SHP77 (cell line): ENCODE measurements around the gene SLC52A1.
"Not testable (repeated sequence)": the region's sequence is repeated elsewhere in the genome, so short reads cannot be mapped to it uniquely, and the experiment has no call there.

ENCODE experiments used
- DNase-seq, 2 experiments: peaks; one replicate each; lab custom pipeline; 2025; lab: John Stamatoyannopoulos, UW

Gene SLC52A1

DNA sequence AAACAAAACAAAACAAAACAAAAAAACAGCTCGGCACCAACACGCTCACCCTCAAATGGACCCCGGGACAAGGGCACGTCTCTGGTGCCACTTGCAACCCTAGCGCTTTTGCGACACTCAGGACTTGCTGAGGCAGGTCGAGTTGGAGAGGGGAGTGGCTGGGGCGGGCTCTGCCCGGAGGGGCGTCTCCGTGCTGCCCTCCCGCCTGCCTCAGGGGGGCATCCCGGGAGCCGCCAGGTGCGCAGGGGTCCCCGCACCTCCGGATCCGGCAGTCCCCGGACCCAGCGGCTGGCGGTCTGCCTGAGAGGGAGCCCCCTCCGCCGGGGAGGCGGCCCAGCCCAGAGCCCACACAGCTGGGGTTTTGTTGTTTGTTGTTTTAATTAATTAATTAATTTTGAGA lies at the start of gene SLC52A1:
Gene SLC52A1, minus strand, starts transcription at position 112 of the 400 bp plus-strand sequence. CDS start 820 bp downstream, outside the sequence.
- no peak for DNase-seq

DNA sequence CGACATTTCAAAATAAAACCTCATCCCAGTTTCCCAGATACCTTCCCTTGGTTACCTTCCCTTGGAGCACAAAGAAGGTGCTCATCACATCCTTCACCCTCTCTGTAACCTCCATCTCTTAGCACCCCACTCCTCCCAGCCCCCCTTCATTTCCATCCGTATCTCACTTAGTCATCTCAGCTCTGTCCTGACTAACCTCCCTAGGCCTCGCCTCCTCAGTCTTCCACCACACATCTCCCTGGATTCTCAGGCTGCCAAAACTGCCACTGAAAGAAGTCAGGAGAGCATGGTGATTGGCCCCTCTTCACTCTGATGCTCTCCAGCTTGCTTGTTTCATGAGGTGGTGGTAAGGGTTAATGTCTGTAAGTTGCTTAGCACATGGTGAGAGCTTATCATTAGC lies 45.4 kb upstream of the SLC52A1 start:
- no peak for DNase-seq

DNA sequence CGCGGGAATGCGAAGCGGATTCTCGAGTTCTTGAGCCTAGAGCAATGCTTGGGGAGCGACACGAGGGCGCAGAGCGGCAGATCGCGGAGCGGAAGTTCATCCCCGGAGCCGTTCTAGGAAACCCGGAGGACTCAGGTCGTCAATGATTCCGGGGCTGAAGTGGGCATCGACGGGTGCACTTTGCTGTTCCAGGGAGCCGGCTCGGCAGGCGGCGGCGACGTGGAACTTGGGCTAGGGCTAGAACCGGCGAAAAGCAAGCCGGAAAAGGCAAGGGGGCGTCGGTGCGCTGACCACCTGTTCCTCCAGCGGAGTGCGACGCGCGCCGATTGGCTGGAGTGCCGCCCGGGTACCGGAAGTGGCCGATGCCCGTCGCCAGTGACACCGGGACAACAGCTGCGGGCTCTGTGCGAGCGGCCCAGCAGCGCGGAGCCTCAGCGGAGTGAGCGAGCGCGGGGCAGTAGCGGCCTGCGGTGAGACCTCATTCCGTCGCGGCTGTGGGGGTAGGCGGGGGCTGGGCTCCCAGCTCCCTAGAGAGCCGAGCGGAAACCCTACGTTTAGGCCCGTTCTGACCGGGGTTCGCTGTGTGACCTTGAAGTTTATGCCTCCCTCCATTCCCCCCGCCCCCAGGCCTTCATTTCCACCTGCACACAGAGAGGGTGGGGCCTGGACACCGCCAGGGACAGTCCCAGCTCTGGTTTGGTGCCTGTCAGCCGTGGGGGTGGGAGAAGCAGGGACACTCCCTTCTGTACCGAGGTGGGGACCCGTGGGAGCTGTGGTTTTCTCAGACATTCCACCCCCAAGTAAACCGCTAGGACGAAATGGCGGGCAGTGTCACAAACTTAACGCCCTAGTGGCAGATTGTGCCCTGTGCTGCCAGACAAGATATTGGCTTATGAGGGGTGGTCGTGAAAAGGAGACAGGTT lies 43.1 kb upstream of the SLC52A1 start, which contains the start of gene ZFP3:
Gene ZFP3, plus strand, starts transcription at position 362 of the 923 bp plus-strand sequence. CDS start 13,038 bp downstream, outside the sequence.
- peak; percentile 89 to 90 for DNase-seq

DNA sequence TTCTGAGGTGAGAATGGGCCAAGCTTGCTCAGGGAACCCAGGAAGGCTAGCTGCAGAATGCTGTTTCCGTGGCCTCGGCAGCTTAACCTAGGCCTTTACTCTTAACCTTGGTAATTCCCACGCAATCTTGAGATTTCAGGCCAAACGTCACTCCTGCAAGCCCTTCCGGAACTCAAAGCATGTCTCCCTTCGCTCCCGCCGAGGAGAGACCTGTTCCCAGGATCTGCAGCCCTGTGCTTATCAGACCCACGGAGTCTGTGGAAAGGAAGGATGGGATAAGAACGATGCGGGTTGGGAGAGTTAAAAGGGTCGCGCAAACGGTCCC lies 42.5 kb upstream of the SLC52A1 start:
- DNase-seq = peak in 1 of 2 experiments; percentile 66

DNA sequence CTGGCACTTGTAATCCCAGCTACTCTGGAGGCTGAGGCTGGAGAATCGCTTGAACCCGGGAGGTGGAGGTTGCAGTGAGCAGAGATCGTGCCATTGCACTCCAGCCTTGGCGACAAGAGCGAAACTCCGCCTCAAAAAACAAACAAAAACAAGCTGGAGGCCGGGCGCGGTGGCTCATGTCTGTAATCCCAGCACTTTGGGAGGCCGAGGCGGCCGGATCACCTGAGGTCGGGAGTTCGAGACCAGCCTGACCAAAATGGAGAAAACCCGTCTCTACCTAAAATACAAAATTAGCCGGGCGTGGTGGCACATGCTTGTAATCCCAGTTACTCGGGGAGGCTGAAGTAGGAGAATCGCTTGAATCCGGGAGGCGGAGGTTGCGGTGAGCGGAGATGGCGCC lies 42.0 kb upstream of the SLC52A1 start:
- DNase-seq = not testable (repeated sequence)

DNA sequence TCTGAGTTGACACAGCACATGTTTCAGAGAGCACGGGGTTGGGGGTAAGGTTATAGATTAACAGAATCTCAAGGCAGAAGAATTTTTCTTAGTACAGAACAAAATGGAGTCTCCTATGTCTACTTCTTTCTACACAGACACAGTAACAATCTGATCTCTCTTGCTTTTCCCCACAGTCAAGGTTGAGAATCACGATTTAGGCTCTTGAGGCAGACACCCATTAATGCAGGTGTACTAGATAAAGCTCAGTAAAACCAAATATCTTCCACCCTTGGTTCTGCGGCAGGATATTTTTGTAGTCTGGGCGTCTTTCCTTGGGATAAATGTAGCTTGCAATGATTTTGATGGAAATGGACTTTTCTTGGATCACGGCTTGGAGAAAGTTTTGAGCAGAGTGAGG lies 40.2 kb upstream of the SLC52A1 start:
- DNase-seq = not testable (repeated sequence)

DNA sequence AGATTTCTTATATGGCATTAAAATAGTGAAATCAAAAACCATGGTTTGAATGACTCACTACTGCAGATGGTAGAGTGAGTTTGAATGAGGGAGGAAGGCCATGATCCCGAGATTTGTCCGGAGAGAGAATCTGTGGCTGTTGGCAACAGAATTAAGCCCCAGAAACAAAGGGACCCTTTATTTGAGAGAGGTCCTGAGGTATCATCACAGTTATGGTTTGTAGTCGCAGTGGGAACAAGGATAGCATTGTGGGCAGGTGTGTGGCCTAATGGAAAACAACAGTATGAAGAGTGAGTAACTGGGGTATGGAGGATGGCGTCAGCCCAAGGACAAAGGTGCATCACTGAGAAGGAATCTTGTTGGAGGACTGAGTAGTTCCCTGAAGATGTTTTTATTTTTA lies 34.5 kb upstream of the SLC52A1 start:
- no peak for DNase-seq

DNA sequence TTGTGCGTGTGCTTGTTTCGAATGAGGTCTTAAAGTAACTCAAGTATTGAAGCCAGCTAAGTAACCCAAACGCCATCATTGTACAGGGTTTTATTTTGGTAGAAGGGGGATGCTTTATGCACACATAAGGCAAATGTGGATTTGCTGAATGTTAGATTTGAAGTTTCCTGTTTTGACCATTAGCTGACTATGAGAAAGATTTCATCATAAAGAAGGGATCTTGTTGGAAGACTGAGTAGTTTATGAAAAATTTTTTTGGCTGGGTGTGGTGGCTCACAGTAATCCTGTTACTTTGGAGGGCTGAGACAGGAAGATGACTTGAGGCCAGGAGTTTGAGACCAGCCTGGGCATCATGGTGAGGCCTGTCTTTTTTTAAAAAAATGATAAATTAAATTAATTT lies 33.0 kb upstream of the SLC52A1 start:
- DNase-seq = no peak

DNA sequence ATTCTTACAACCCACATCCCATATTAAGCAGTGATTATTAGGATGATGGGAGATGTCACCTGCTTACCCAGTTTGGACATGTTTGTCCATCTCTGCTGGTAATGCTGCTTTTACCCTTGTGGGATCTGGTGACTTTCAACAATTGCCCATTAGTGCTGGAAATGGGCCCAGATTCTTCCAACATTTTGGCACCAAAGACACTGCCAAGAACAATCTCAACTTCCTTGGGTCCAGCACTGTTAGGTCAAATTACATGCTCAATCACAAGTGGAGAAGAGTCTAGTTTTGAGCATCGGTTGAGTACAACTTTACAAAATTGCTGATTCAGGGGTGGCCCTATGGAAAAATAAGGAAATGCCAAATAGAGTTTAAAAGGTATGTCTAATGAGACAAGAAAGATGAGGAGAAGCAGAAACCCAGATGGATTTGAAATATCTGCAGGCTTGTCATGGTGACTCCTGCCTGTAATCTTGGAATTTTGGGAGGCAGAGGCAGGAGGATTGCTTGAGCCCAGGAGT lies 30.1 kb upstream of the SLC52A1 start:
- DNase-seq = no peak

DNA sequence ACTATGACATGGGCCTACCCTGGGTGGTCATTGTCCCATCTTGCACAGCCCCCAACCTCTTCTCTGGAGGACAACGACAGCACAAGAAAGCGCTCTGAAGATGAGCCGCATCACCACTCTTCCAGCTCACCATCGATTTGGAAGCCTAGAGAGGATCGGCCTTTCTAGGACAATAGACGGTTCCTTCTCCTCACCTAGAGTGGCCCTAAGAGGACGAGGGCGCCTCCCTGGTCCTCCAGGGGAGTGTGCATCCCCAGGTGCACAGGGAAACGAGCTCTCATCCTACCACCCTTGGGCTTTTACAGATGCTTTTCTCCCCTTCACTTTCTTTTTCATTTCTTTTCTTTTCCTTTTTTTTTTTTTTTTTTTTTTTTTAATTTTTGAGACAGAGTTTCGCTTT lies 20.3 kb upstream of the SLC52A1 start:
- no peak for DNase-seq

DNA sequence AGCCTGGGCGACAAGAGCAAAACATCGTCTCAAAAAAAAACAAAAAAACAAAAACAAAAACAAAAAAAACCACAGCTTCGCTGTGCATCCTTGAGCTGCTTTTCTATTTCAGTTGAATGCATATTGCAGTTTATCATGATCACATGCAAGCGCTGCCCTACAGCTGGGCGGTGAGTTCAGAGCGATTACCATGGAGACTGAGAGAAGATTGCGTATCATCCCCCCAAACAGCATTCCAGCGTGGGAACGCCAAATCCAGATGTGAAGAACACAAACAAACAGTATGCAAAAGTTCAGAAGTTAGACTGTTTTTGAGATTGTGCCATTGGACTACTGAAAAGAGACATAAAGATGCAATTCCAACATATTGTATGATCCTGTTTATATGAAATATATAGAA lies 15.1 kb upstream of the SLC52A1 start:
- DNase-seq = no peak

DNA sequence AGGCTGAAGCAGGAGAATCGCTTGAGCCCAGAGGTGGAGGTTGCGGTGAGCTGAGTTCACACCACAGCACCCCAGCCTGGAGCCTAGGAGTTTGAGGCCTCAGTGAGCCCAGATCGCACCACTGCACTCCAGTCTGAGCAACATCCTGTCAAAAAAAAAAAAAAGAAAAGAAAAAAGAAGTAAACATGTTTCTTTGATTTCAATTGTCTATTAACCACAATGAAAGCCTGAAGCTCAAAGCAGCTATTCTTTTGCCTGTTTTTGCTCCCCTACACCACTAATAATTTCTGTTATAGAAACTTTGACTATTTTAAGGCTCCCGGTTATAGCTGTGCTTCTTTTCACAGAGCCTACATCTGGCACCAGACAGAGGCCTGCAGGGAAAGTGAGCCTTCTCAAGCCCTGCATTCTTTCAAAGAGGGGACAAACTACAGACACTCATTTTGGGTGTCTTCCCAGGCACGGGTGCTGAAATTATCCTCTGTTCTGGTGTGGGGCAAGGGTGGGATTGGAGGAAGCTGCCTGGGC lies 14.2 kb upstream of the SLC52A1 start:
- DNase-seq = no peak

DNA sequence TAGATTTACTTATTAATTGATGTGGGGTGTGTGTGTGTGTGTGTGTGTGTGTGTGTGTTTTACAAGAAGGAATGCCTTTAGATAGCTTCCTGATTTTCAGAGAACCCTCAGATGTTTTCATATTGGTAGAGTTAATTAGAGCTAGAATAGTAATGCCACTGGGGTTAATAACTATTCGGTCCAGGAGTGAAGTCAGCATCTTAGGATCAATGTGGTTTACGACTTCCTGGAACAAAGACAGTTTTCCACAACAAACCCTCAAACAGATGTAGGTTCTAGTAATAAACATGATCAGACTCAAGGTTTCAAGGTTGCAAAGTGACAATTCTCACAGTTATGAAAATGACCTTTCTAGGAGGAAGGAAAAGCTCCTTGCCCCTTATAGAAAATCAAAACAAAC lies 12.2 kb upstream of the SLC52A1 start:
- no peak for DNase-seq

DNA sequence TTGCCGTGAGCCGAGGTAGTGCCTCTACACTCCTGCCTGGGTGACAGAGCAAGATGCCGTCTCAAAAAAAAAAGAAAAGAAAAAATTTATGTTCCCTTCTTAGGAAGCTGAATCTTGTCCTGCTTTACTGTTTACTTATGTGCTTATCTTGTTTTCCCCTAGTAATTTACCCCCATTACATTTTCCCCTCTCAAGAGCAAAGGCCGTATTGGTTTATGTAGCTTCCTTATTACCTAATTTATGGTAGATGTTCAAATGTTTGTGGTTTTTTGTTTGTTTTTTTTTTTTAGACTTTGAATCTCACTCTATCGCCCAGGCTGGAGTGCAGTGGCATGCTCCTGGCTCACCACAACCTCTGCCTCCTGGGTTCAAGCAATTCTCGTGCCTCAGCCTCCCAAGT lies 10.3 kb upstream of the SLC52A1 start:
- DNase-seq = no peak

DNA sequence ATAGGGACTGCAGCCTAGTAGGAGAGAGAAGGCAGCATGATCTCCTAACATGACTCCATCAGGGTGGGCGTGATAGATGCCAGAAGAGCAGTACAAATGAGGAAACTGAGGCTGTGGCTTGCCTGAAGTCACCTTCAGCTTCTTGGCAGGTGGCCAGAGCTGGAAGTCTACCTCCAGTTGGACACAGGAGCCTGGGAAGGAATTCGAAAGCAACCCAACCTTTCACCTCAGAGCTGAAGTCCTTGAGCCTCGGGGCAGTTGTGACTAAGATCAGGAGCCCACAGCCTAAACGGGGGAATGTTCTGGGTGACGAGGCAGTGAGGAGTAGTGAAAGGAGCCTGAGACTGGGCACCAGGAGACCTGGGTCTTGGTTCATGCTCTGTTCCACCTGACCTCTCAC lies 9.4 kb upstream of the SLC52A1 start:
- no peak for DNase-seq

DNA sequence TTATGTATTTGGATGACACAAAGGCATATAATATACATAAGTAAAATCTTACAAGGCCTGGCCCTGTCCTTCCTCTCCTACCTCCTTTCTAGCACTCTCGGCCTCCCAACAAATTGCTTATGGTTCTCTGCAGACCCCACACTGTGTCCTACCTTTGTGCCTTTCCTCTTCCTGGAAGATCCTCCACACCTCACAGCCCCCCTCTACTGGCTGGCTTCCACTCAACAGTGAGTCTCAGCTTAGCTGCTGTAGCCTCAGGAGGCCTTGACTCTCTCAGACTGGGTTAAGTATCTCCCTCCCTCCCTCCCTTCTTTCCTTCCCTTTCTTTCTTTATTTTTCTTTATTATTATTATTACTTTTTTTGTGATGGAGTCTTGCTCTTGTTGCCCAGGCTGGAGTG lies 8.3 kb upstream of the SLC52A1 start:
- no peak for DNase-seq

DNA sequence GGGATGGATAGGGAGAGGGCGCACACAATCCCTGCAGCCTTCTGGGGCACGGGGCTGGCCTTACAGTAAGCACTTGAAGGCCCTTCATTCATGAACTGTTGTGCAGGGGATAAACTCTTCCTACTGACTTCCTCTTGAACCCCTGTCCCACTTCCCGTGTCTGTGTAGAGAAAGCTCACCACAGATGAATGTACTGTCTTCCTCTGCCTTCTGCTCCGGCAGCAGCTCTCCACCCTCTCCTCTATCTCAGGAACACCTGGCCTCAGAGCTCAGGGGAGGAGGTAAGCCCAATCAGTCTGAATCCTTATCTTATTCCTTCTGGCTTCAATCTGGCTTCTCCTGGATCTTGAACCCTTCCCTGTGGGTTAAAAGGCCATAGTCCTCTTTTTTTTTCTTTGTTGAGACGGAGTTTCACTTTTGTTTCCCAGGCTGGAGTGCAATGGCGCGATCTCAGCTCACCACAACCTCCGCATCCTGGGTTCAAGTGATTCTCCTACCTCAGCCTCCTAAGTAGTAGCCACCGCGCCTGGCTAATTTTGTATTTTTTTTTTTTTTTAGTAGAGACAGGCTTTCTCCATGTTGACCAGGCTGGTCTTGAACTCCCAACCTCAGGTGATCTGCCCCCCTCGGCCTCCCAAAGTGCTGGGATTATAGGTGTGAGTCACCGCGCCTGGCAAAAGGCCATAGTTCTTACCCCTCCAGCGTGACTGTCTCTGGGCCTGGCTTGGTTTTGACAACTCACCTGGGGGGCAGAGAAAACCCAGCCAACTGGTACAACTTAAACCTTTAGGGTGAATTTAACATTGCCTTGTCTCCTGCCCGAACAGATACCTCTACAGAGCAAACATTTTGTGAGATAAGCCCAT lies 7.2 kb upstream of the SLC52A1 start:
- no peak for DNase-seq

DNA sequence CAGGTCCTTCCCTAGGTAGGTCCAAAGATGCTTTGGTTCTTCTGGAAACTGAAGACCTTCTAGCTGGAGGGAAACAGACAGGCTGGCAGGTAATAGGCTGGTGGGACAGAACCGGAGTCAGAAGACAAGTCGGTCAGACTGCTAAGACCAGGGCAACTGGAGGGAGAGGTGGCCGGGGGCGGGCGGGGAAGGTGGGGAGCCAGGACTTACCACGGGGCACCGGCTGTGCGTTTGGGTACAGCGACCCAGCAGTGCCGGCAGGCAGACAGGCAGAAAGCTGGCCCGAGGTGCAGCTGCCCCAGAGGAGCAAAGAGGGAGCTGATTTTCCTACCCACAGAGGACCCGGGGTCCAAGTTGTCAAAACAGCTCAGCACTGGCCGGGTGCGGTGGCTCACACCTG lies 575 bp downstream of the SLC52A1 start:
- DNase-seq = no peak

DNA sequence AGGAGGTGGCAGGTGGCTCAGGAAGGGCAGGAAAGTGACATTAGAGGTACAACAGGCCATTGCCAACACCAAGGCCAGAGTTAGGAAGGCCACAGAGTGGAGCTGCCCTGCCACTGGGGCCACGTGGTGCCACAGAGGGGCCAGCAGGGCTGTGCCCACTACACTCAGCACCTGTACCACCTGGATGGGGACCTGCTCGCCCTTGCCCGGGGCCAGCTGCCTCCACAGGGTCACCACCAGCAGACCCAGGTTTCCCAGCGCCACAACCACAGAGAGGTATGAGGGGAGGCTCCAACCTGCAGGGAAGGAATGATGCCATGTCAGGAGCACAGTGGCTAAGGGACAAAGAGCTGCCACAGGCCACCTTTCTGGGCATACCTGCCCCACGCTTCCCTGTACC lies 1.2 kb downstream of the SLC52A1 start:
- DNase-seq = no peak

DNA sequence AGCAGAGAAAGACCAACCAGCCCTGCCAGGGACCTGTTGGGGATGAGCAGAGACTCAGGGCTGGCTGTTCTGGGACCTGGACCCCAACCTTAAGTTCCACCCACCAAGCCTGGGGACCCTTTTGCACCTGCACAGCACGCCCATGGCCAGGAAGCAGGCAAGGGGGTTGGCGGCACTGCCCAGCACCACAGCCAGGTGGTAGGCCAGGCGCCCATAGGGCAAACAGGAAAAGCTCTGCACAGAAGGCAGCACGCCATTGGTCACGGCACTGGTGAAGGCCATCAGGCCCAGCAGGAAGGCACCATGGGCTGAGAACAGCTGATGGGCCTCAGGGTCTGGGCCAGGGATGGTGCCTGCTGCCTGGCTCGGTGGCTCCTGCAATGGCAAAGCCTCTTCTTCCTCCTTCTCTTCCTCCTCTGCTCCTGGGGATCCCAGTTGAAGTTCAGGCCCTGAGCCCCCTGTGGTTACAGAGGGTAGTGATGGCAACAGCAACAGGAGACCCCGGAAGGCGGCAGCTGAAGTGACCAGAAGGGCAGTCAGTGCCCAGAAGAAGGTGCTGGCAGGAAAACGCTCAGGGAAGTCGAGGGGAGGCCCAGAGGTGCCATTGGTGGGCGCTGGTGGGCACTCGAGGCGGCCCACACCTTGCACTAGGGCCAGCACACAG lies 1.7 kb downstream of the SLC52A1 start:
- no peak for DNase-seq

DNA sequence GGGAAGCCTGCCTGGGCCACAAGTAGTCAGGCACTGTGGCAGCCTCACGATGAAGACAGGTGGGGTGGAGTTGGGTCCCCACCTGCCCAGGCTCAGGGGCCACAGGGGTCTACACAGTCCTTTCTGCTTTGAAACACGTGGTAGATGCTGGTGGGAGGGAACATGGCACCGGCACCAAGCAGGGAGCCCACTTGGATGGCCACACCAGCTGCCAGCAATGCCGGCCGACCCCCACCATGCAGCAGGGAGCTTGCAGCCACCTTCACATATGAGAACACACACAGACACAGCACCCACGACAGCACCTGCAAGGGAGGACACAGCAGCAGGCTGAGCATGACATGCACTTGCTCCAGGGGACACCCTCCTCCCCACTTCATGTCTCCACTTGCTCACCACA lies 2.4 kb downstream of the SLC52A1 start:
- DNase-seq = no peak
